Epithelial cell of proximal tubule (primary cell): ENCODE measurements around the gene HRH1. TPM values are rescaled to one million over a fixed set of nuclear protein-coding genes. Genes with fewer than 3 reads are reported as not detected.
A peak's percentile ranks its signal among the peaks of the same experiment; 100 is the strongest.
"Not testable (repeated sequence)": the region's sequence is repeated elsewhere in the genome, so short reads cannot be mapped to it uniquely, and the experiment has no call there.

Experiments used
- DNase-seq: peaks from one replicate; pipeline ENCODE4 v3.0.0-alpha.2; 2011; ENCODE audit warnings: low read depth
- H3K4me3 ChIP-seq: 2 replicates; pipeline ENCODE4 v1.5.1; 2011; ENCODE audit warnings: low read depth, mild to moderate bottlenecking, low read length
- CTCF ChIP-seq: conservative IDR thresholded peaks from 2 replicates; pipeline ENCODE4 v1.5.1; 2012; ENCODE audit warnings: low read depth, mild to moderate bottlenecking, low read length
- total RNA-seq: library from RNA; depleted of rRNA; stranded (reverse); fragments of >200 nt; gene quantifications from 2 replicates; pipeline ENCODE4 v1.2.3, GENCODE V29; 2015

The HRH1 gene
- total RNA-seq, 1 donor from 2014 or later = 3.1 TPM

DNA sequence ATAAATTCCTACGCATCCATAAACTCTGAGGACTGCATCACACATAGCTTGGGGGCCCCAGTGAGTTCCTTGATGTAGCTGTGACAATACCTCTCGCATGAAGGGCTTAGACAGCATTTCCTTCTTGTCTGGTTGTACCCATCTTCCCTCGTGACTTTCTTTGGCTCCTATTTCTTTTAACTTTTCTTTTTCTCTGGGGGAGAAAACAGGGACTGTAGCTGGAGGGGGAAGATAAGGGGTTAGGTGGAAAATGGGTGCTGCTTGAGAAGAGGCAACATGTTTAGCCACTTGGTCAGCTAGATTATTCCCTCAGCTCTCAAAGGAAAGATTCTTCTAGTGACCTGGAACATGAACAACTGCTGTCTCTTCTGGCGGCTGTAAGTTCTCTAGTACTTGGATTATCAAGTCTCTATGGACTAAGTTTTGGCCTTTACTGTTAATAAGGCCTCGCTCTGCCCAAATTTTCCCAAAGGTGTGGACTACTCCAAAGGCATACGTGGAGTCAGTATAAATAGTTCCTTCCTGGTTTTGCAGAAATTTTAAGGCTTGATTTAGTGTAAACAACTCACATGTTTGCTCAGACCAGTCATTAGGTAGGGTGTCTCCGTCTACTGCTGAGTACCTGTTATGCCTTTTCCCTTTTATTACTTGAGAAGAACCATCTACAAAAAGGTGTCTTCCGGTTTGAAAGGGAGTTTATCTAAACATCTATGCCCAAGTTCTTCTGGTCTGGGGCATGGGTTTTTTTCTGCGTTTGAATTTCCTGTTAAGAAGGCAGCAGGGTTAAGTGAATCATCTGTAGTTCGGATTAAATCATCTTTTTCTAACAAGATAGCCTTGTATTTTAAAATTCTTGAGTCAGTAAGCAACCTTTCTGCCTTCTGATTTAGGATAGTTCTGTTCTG is 96.9 kb downstream of the HRH1 start:
- H3K4me3 ChIP-seq = no peak overlapping the region
- no peak for TF ChIP-seq CTCF
- DNase-seq = no peak

- no peak for TF ChIP-seq CTCF
- DNase-seq = no peak
- no peak overlapping the region for H3K4me3 ChIP-seq
These were observed 97.5 kb downstream of the HRH1 start for GRCh38 chr3:11251807-11252176.

DNA sequence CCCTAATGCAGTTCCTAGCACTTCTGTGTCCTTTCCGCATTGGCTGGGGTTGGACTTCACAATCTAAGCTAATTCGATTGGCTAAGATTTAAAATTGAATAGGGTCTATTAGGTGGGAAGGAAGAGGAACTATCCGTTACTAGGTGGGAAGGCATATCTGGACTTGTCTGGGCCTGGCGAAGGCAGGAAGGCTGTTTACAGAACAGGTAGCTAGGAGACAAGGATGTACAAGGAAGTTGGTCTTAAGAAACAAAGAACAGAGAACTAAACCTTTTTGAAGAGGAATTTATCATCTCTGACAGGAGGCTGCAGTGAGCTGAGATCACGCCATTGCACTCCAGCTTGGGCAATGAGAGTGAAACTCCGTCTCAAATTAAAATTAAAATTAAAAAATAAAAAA is 100.6 kb downstream of the HRH1 start:
- no peak overlapping the region for H3K4me3 ChIP-seq
- no peak for DNase-seq
- TF ChIP-seq CTCF = no peak

- H3K4me3 ChIP-seq, DNase-seq: not testable (repeated sequence)
These were observed 101.2 kb downstream of the HRH1 start for GRCh38 chr3:11255537-11255936.

GRCh38 chr3:11258958-11259357 is 104.7 kb downstream of the HRH1 start:
- TF ChIP-seq CTCF = peak; percentile 12
- H3K4me3 ChIP-seq = no peak overlapping the region
- no peak for DNase-seq

- H3K4me3 ChIP-seq = no peak overlapping the region
- no peak for DNase-seq
- no peak for TF ChIP-seq CTCF
These were observed 106.2 kb downstream of the HRH1 start for GRCh38 chr3:11260460-11260859.

DNA sequence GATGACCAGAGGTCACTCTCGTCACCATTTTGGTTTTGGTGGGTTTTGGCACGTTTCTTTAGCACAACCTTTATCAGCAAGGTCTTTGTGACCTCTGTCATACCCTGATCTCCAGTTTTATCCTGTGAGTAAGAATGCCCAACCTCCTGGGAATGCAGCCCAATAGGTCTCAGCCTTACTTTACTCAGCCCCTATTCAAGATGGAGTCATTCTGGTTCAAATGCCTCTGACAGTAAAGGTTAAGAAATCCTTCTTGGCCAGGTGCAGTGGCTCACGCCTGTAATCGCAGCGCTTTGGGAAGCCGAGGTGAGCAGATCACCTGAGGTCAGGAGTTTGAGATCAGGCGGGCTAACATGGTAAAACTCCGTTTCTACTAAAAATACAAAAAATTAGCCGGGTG is 114.7 kb downstream of the HRH1 start:
- no peak for TF ChIP-seq CTCF
- no peak overlapping the region for H3K4me3 ChIP-seq
- DNase-seq = no peak
